ENCODE data around the gene ST6GALNAC3.

ST6GALNAC3 gene

GRCh38 chr1:76503736-76504135 is 429.2 kb downstream of the ST6GALNAC3 start:
- Histone ChIP-seq H3K36me3 (ENCODE audit: control insufficient read depth, insufficient read depth, low read length) (no peaks in the 10 kb centered on the region), H3K4me3 (ENCODE audit: insufficient read depth, low read depth, low read length, poor library complexity, severe bottlenecking) (no peak overlapping the region), H3K27me3 (replicated peaks; ENCODE audit: control insufficient read depth, insufficient read depth, low read length, poor library complexity, severe bottlenecking) (no peaks in the 10 kb centered on the region), H3K27ac (ENCODE audit: insufficient read depth, low read length, poor library complexity, severe bottlenecking) (no peak overlapping the region), H3K4me1 (ENCODE audit: control insufficient read depth, insufficient read depth, low read length, poor library complexity, severe bottlenecking) (no peaks in the 10 kb centered on the region), H3K9me3 (ENCODE audit: control insufficient read depth, low read length) (no peaks in the 10 kb centered on the region)
- DNase-seq = no peak

GRCh38 chr1:76507376-76507775 is 432.8 kb downstream of the ST6GALNAC3 start:
- no peak for DNase-seq
- H3K36me3 ChIP-seq (ENCODE audit: control insufficient read depth, insufficient read depth, low read length) = no peaks in the 10 kb centered on the region
- no peak overlapping the region for H3K4me3 ChIP-seq (ENCODE audit: insufficient read depth, low read depth, low read length, poor library complexity, severe bottlenecking)
- H3K27ac ChIP-seq (ENCODE audit: insufficient read depth, low read length, poor library complexity, severe bottlenecking) = no peak overlapping the region
- no peaks in the 10 kb centered on the region for H3K9me3 ChIP-seq (ENCODE audit: control insufficient read depth, low read length)
- no peaks in the 10 kb centered on the region for H3K4me1 ChIP-seq (ENCODE audit: control insufficient read depth, insufficient read depth, low read length, poor library complexity, severe bottlenecking)
- H3K27me3 ChIP-seq (replicated peaks; ENCODE audit: control insufficient read depth, insufficient read depth, low read length, poor library complexity, severe bottlenecking) = no peaks in the 10 kb centered on the region

- no peak overlapping the region for H3K27ac ChIP-seq (ENCODE audit: insufficient read depth, low read length, poor library complexity, severe bottlenecking)
- no peaks in the 10 kb centered on the region for H3K4me1 ChIP-seq (ENCODE audit: control insufficient read depth, insufficient read depth, low read length, poor library complexity, severe bottlenecking)
- H3K27me3 ChIP-seq (replicated peaks; ENCODE audit: control insufficient read depth, insufficient read depth, low read length, poor library complexity, severe bottlenecking) = no peaks in the 10 kb centered on the region
- no peak overlapping the region for H3K4me3 ChIP-seq (ENCODE audit: insufficient read depth, low read depth, low read length, poor library complexity, severe bottlenecking)
- no peaks in the 10 kb centered on the region for H3K9me3 ChIP-seq (ENCODE audit: control insufficient read depth, low read length)
- no peak for DNase-seq
- H3K36me3 ChIP-seq (ENCODE audit: control insufficient read depth, insufficient read depth, low read length) = no peaks in the 10 kb centered on the region
These were observed 434.3 kb downstream of the ST6GALNAC3 start for GRCh38 chr1:76508871-76509270.

DNA sequence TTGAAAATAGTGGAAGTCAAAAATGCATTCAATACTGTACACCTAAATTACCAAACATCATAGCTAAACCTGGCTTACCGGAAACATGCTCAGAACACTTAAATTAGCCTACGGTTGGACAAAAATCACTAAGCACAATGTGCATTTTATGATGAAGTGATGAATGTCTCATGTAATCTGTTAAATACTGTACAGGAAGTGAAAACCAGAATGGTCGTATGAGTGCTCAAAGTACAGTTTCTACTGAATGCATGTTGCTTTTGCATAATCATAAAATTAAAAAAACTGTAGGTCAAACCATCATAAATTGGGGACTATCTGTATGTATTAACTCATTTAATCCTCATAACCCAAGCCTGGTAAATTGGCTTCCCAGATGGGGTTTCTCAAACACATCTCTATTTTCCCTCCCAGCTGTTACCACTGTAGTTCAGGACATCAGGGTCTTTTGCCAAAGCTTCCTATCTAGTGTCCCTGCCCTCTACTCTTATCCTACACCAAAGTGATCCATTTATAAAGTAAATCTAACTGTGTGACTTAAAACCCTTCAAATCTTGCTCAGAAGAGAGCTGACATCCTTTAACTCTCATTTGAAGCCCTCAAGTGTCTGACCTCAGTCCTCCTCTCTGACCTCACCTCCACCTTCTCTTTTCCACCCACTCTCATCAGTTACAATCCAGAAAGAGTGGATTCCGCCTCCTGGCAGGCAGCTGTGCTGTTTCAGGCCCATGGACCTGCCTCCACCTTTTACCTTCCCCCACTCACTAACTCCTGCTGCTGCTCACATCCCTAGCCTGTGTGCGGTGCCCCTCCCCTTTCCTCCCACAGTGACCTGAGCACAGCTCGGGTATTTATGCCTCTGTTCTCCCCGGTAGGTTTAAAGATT is 436.4 kb downstream of the ST6GALNAC3 start:
- Histone ChIP-seq H3K27ac (ENCODE audit: insufficient read depth, low read length, poor library complexity, severe bottlenecking) (no peak overlapping the region), H3K36me3 (ENCODE audit: control insufficient read depth, insufficient read depth, low read length) (no peaks in the 10 kb centered on the region), H3K27me3 (replicated peaks; ENCODE audit: control insufficient read depth, insufficient read depth, low read length, poor library complexity, severe bottlenecking) (no peaks in the 10 kb centered on the region), H3K9me3 (ENCODE audit: control insufficient read depth, low read length) (no peaks in the 10 kb centered on the region), H3K4me1 (ENCODE audit: control insufficient read depth, insufficient read depth, low read length, poor library complexity, severe bottlenecking) (no peaks in the 10 kb centered on the region), H3K4me3 (ENCODE audit: insufficient read depth, low read depth, low read length, poor library complexity, severe bottlenecking) (no peak overlapping the region)
- no peak for DNase-seq

DNA sequence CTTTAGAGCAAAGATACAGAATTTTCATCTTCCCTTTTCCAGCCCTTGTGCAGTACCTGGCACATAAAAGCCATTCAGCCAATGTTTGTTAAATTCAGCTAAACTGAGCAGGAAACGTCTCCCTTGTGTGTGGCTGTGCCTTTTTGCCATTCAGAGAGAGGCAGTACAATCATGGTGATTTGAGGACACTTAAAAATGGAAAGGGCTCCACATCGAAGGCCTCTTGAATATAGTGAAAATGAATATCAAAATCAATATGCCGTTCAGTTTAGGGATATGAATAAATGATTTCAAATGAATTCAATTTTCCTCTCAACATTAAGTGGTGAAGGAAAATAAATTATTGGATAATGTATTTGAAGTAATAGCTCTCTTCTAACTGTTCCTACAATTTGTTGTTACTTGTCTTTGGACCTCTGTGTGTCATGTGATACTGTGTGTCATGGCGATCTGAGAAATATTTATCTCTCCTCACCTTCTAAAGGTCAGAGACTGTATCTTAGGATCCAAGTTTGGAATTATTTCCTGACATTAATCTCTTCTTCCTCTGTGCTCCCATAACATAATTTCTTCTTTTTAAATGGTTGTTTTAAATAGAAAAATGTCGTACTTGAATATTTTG is 437.1 kb downstream of the ST6GALNAC3 start:
- no peaks in the 10 kb centered on the region for H3K9me3 ChIP-seq (ENCODE audit: control insufficient read depth, low read length)
- no peaks in the 10 kb centered on the region for H3K36me3 ChIP-seq (ENCODE audit: control insufficient read depth, insufficient read depth, low read length)
- no peaks in the 10 kb centered on the region for H3K27me3 ChIP-seq (replicated peaks; ENCODE audit: control insufficient read depth, insufficient read depth, low read length, poor library complexity, severe bottlenecking)
- no peak overlapping the region for H3K27ac ChIP-seq (ENCODE audit: insufficient read depth, low read length, poor library complexity, severe bottlenecking)
- DNase-seq = no peak
- no peaks in the 10 kb centered on the region for H3K4me1 ChIP-seq (ENCODE audit: control insufficient read depth, insufficient read depth, low read length, poor library complexity, severe bottlenecking)
- H3K4me3 ChIP-seq (ENCODE audit: insufficient read depth, low read depth, low read length, poor library complexity, severe bottlenecking) = no peak overlapping the region

GRCh38 chr1:76530953-76531352 is 456.4 kb downstream of the ST6GALNAC3 start:
- Histone ChIP-seq H3K4me1 (ENCODE audit: control insufficient read depth, insufficient read depth, low read length, poor library complexity, severe bottlenecking) (no peaks in the 10 kb centered on the region), H3K4me3 (ENCODE audit: insufficient read depth, low read depth, low read length, poor library complexity, severe bottlenecking) (no peak overlapping the region), H3K27ac (ENCODE audit: insufficient read depth, low read length, poor library complexity, severe bottlenecking) (no peak overlapping the region), H3K27me3 (replicated peaks; ENCODE audit: control insufficient read depth, insufficient read depth, low read length, poor library complexity, severe bottlenecking) (no peaks in the 10 kb centered on the region), H3K9me3 (ENCODE audit: control insufficient read depth, low read length) (no peaks in the 10 kb centered on the region), H3K36me3 (ENCODE audit: control insufficient read depth, insufficient read depth, low read length) (no peaks in the 10 kb centered on the region)
- DNase-seq = no peak

- no peak overlapping the region for H3K4me3 ChIP-seq (ENCODE audit: insufficient read depth, low read depth, low read length, poor library complexity, severe bottlenecking)
- H3K36me3 ChIP-seq (ENCODE audit: control insufficient read depth, insufficient read depth, low read length) = no peaks in the 10 kb centered on the region
- H3K27me3 ChIP-seq (replicated peaks; ENCODE audit: control insufficient read depth, insufficient read depth, low read length, poor library complexity, severe bottlenecking) = no peaks in the 10 kb centered on the region
- no peak overlapping the region for H3K27ac ChIP-seq (ENCODE audit: insufficient read depth, low read length, poor library complexity, severe bottlenecking)
- no peak for DNase-seq
- no peaks in the 10 kb centered on the region for H3K4me1 ChIP-seq (ENCODE audit: control insufficient read depth, insufficient read depth, low read length, poor library complexity, severe bottlenecking)
- no peaks in the 10 kb centered on the region for H3K9me3 ChIP-seq (ENCODE audit: control insufficient read depth, low read length)
These were observed 467.1 kb downstream of the ST6GALNAC3 start for GRCh38 chr1:76541618-76542017.

DNA sequence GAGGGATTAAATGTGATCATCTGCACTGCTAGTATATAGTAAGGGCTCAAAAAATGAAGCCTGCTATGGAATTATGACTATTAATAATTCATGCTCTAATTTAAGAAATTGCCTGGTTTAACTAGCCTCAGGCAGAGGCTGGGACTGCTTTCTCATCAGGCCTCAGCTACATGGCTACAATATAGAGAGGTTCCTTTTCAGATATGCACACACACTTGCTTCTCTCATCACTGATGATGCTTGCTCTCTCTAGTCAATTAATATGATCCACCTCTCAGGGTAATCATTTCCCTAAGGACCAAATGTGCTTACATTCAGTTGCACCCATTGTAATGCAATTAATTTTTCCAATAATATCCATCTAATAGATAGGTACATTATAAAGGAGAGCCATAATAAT is 467.8 kb downstream of the ST6GALNAC3 start:
- H3K27me3 ChIP-seq (replicated peaks; ENCODE audit: control insufficient read depth, insufficient read depth, low read length, poor library complexity, severe bottlenecking) = no peaks in the 10 kb centered on the region
- DNase-seq = no peak
- H3K9me3 ChIP-seq (ENCODE audit: control insufficient read depth, low read length) = no peaks in the 10 kb centered on the region
- H3K36me3 ChIP-seq (ENCODE audit: control insufficient read depth, insufficient read depth, low read length) = no peaks in the 10 kb centered on the region
- no peak overlapping the region for H3K27ac ChIP-seq (ENCODE audit: insufficient read depth, low read length, poor library complexity, severe bottlenecking)
- H3K4me3 ChIP-seq (ENCODE audit: insufficient read depth, low read depth, low read length, poor library complexity, severe bottlenecking) = no peak overlapping the region
- no peaks in the 10 kb centered on the region for H3K4me1 ChIP-seq (ENCODE audit: control insufficient read depth, insufficient read depth, low read length, poor library complexity, severe bottlenecking)

GRCh38 chr1:76543495-76543894 is 468.9 kb downstream of the ST6GALNAC3 start:
- H3K9me3 ChIP-seq (ENCODE audit: control insufficient read depth, low read length) = no peaks in the 10 kb centered on the region

DNA sequence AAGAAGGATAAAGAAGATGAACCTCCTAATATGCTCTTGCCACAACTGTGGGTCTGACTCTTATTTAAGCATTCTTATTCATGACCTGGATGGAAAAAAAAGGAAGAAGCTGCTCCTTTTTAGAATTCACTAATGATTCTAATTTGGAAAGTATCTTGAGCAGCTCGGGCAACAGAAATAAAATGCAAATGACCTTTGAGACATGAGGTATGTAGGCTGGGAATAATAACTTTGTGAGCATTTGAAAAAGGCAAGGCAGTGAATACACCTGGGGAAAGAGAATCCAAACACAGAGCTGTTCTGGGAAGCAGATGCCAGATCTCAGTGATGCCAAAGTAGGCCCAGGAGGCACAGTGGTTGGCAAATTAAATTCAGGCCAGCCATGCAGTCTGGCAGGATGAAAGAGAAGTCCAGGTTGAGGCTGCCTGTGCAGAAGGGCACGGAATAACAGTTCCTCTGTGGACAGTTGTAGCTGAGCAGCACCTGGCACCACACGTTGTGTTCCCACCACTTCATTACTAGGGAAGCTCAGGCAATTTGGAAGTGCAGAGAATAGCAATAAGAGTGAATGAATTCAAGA is 471.9 kb downstream of the ST6GALNAC3 start:
- no peaks in the 10 kb centered on the region for H3K36me3 ChIP-seq (ENCODE audit: control insufficient read depth, insufficient read depth, low read length)
- DNase-seq = no peak
- no peak overlapping the region for H3K4me3 ChIP-seq (ENCODE audit: insufficient read depth, low read depth, low read length, poor library complexity, severe bottlenecking)
- H3K4me1 ChIP-seq (ENCODE audit: control insufficient read depth, insufficient read depth, low read length, poor library complexity, severe bottlenecking) = no peaks in the 10 kb centered on the region
- no peaks in the 10 kb centered on the region for H3K9me3 ChIP-seq (ENCODE audit: control insufficient read depth, low read length)
- H3K27ac ChIP-seq (ENCODE audit: insufficient read depth, low read length, poor library complexity, severe bottlenecking) = no peak overlapping the region
- no peaks in the 10 kb centered on the region for H3K27me3 ChIP-seq (replicated peaks; ENCODE audit: control insufficient read depth, insufficient read depth, low read length, poor library complexity, severe bottlenecking)

More at GRCh38 chr1:76543495-76543894, 468.9 kb downstream of the ST6GALNAC3 start:
- Histone ChIP-seq H3K27me3 (replicated peaks; ENCODE audit: control insufficient read depth, insufficient read depth, low read length, poor library complexity, severe bottlenecking) (no peaks in the 10 kb centered on the region), H3K36me3 (ENCODE audit: control insufficient read depth, insufficient read depth, low read length) (no peaks in the 10 kb centered on the region), H3K4me3 (ENCODE audit: insufficient read depth, low read depth, low read length, poor library complexity, severe bottlenecking) (no peak overlapping the region), H3K4me1 (ENCODE audit: control insufficient read depth, insufficient read depth, low read length, poor library complexity, severe bottlenecking) (no peaks in the 10 kb centered on the region), H3K27ac (ENCODE audit: insufficient read depth, low read length, poor library complexity, severe bottlenecking) (no peak overlapping the region)
- no peak for DNase-seq

All from effector memory CD4-positive, alpha-beta T cell (primary cell).